Type B pancreatic cell (in vitro differentiated cells): Measurements from ENCODE around the gene FICD. TPM values are rescaled to one million over a fixed set of nuclear protein-coding genes. Genes with fewer than 3 reads are reported as not detected.
A peak's percentile ranks its signal among the peaks of the same experiment; 100 is the strongest.

ENCODE experiments used
- DNase-seq: peaks from one replicate; pipeline ENCODE4 v3.0.0; 2021; ENCODE audit warnings: mixed read lengths; ENCODE audit not compliant: unreplicated experiment; ENCODE audit errors: extremely low spot score
- H3K27ac Mint-ChIP-seq: 2 replicates; pipeline ENCODE4 v1.8.0; 2021; ENCODE audit warnings: mild to moderate bottlenecking, mixed read lengths
- H3K27me3 Mint-ChIP-seq: 2 replicates; pipeline ENCODE4 v1.8.0; 2021; ENCODE audit warnings: mixed read lengths
- H3K36me3 Mint-ChIP-seq: 2 replicates; pipeline ENCODE4 v1.8.0; 2021; ENCODE audit warnings: mixed read lengths
- H3K4me1 Mint-ChIP-seq: one replicate; pipeline ENCODE4 v1.8.0; 2021; ENCODE audit warnings: mixed read lengths; ENCODE audit not compliant: unreplicated experiment
- H3K4me3 Mint-ChIP-seq: 2 replicates; pipeline ENCODE4 v1.8.0; 2021; ENCODE audit warnings: mild to moderate bottlenecking, mixed read lengths
- H3K9me3 Mint-ChIP-seq: 2 replicates; pipeline ENCODE4 v1.8.0; 2021; ENCODE audit warnings: mixed read lengths
- CTCF ChIP-seq: fragments of 200-600 bp; sonication (generic); conservative IDR thresholded peaks from 2 replicates; pipeline ENCODE4 v1.5.0; 2021; ENCODE audit warnings: antibody characterized with exemption, mild to moderate bottlenecking
- total RNA-seq: library from RNA; stranded (reverse); gene quantifications from 2 replicates; pipeline ENCODE4 v1.2.1, GENCODE V29; 2021; ENCODE audit warnings: low replicate concordance

Gene FICD
- total RNA-seq, 1 donor from 2014 or later = 4.9 TPM

- DNase-seq = peak; percentile 80
- Mint-ChIP-seq H3K27ac (peak overlapping the region; percentile 100), H3K4me1 (peaks cover 6% of the 10 kb centered on the region), H3K36me3 (peaks cover 3% of the 10 kb centered on the region), H3K27me3 (no peaks in the 10 kb centered on the region), H3K4me3 (peak overlapping the region; percentile 100), H3K9me3 (no peaks in the 10 kb centered on the region)
- peak; percentile 82 for TF ChIP-seq CTCF
Observed at GRCh38 chr12:108563136-108563803, 48.2 kb downstream of the FICD start.

GRCh38 chr12:108563804-108564151 is 48.7 kb downstream of the FICD start:
- peak overlapping the region; percentile 100 for H3K4me3 Mint-ChIP-seq
- peaks cover 6% of the 10 kb centered on the region for H3K4me1 Mint-ChIP-seq
- H3K27me3 Mint-ChIP-seq = no peaks in the 10 kb centered on the region
- no peak for TF ChIP-seq CTCF
- H3K36me3 Mint-ChIP-seq = peaks cover 4% of the 10 kb centered on the region
- DNase-seq = no peak
- H3K9me3 Mint-ChIP-seq = no peaks in the 10 kb centered on the region
- peak overlapping the region; percentile 100 for H3K27ac Mint-ChIP-seq

DNA sequence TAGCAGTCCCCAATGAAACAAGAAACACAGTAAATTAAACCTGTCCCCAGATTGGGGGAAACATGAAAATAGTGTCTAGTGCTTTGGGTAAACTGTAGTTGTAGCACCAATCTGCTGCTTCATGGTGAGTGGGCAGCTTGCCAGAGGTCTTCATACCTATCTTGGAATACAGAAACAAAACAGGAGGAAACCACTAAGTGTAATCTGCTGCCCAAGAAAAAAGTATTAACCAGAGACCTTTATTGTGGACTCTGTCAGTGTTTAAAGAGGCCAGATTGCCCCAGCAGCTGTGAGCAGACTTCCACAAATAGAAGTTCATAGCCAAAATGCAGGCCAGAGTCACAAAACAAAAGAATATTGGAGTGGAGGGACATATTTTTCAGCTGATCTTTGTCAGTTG is 49.6 kb downstream of the FICD start:
- no peak for TF ChIP-seq CTCF
- Mint-ChIP-seq H3K36me3 (peaks cover 7% of the 10 kb centered on the region), H3K9me3 (no peaks in the 10 kb centered on the region), H3K27ac (no peak overlapping the region), H3K4me1 (peaks cover 4% of the 10 kb centered on the region), H3K27me3 (no peaks in the 10 kb centered on the region), H3K4me3 (no peak overlapping the region)
- no peak for DNase-seq

DNA sequence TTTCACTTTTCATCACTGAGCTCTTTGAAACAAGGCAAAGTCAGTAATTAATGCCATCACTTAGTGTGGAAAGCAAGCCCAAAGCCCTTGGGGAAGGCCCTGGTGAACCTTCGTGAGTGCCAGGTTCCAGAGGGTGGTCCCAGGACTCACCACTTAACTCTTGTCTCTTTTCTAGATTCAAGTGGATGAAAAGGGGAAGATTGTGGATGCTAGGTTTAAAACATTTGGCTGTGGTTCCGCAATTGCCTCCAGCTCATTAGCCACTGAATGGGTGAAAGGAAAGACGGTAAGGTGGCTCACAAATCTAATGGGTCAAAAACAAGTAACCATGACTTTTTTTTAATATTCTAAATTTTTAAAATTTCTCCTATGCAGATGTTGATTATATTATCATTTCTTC is 50.1 kb downstream of the FICD start:
- DNase-seq = no peak
- Mint-ChIP-seq H3K9me3 (no peaks in the 10 kb centered on the region), H3K27me3 (no peaks in the 10 kb centered on the region), H3K27ac (no peak overlapping the region), H3K36me3 (peaks cover 7% of the 10 kb centered on the region), H3K4me3 (no peak overlapping the region), H3K4me1 (no peaks in the 10 kb centered on the region)
- no peak for TF ChIP-seq CTCF

DNA sequence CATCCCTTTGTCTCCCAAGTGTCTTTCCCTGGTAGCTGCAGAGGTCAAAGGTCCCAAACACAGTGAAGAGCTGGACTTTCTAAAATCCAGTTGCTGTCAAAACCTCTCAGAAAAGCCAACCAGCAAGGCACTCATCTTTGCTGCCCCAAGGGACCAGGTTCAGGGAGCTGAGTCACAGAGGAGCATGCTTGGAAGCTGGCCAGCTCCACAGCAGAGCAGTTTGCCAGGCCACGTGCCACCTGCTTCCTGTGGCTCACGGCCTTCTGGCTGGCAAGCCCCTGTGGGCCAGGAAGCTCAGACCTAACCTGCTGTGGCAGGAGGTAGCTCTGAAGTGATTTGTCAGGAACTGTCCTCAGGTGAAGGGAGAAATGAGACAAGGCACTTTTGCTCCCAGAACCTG is 50.9 kb downstream of the FICD start:
- Mint-ChIP-seq H3K4me1 (no peaks in the 10 kb centered on the region), H3K4me3 (no peak overlapping the region), H3K36me3 (peaks cover 7% of the 10 kb centered on the region), H3K27ac (no peak overlapping the region), H3K27me3 (no peaks in the 10 kb centered on the region), H3K9me3 (no peaks in the 10 kb centered on the region)
- no peak for TF ChIP-seq CTCF
- no peak for DNase-seq

DNA sequence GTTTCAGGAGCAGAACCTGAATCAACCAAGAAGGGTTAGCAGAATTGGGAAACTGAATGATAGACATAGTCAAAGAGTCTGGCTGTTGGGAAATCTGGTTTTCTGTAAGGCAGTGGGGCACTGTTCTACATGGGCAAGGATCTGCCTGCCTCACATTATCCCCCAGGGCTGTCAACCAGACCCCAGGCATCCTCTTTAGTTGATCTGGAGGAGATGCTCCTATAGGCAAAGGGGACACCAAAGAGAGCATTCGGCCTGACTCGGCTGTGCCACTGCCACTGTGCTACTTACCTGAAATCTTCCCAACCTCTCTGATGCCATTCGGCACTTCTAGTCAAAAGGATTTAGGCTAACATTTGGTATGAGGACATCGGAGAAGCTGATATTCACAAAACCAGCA is 51.4 kb downstream of the FICD start:
- no peaks in the 10 kb centered on the region for H3K27me3 Mint-ChIP-seq
- DNase-seq = no peak
- H3K27ac Mint-ChIP-seq = no peak overlapping the region
- H3K4me3 Mint-ChIP-seq = no peak overlapping the region
- peaks cover 7% of the 10 kb centered on the region for H3K36me3 Mint-ChIP-seq
- H3K4me1 Mint-ChIP-seq = no peaks in the 10 kb centered on the region
- TF ChIP-seq CTCF = no peak
- no peaks in the 10 kb centered on the region for H3K9me3 Mint-ChIP-seq
